Aortic smooth muscle cell (primary cell): ENCODE results near the gene PRKCG. TPM values are rescaled to one million over a fixed set of nuclear protein-coding genes. Genes with fewer than 3 reads are reported as not detected.

Source experiments
- total RNA-seq: library from RNA; depleted of rRNA; stranded (reverse); fragments of >200 nt; gene quantifications from 2 replicates; pipeline ENCODE4 v1.2.3, GENCODE V29; 2014

The PRKCG gene
- total RNA-seq: 0.19 and 0.26 TPM in 2 replicates

GRCh38 chr19:53881482-53882390 is at the start of gene PRKCG:
PRKCG (plus strand) TSS chr19:53882197; CDS start chr19:53882495, 298 bp downstream.

GRCh38 chr19:53867225-53868090 is 14.5 kb upstream of the PRKCG start, which contains the start of gene MYADM:
MYADM (plus strand) TSS chr19:53867883; CDS start chr19:53873530, 5,647 bp downstream.

DNA sequence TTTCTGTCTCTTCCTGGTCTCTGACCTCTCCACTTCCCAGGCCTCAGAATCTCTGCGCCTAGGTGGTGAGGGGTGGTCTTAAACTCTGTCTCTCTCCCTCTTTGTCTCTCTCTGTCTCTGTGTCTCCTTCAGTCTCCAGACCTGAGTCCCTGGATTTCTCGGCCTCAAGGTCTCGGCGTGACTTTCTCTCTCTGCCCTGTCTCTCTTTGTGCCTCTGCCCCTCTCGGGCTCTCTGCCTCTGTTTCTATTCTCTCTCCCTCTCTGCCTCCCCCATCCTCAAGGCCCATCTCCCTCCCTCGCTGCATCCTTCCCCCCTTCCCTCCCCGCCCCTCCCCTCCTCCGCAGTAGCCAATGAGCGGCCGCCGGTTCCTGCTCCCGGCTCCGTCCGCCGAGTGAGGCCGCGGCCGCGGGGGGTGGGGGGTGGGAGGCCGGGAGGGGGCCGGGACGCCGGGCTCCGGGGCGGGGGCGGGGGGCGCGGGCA is 27.0 kb downstream of the PRKCG start, which contains the start of gene CACNG7:
TSS of gene CACNG7 (plus strand) at position 344 of the 481 bp plus-strand sequence. CDS start 3,554 bp downstream, outside the sequence.

Other genes starting within 250 kb of the PRKCG start
- under 0.01 TPM in 1 of 2 replicates, not detected in the other for gene NLRP12, start 57.9 kb upstream of the PRKCG start, total RNA-seq
- gene MYADM, start 14.3 kb upstream of the PRKCG start, total RNA-seq: 8.6 and 16.4 TPM in 2 replicates
- 0.13 and 0.75 TPM in 2 replicates for gene CACNG7, start 27.1 kb downstream of the PRKCG start, total RNA-seq
- 0.12 and 0.26 TPM in 2 replicates for gene CACNG8, start 80.7 kb downstream of the PRKCG start, total RNA-seq
- gene CACNG6, start 109.4 kb downstream of the PRKCG start, total RNA-seq: 0.37 and 0.53 TPM in 2 replicates
- not detected in 2 replicates for gene VSTM1, start 181.7 kb downstream of the PRKCG start, total RNA-seq
- not detected in 2 replicates for gene TARM1, start 199.2 kb downstream of the PRKCG start, total RNA-seq
- 0.06 and 0.13 TPM in 2 replicates for gene OSCAR, start 218.6 kb downstream of the PRKCG start, total RNA-seq
- 19.5 and 23.3 TPM in 2 replicates for gene NDUFA3, start 220.7 kb downstream of the PRKCG start, total RNA-seq
- 20.6 and 26.0 TPM in 2 replicates for gene TFPT, start 233.5 kb downstream of the PRKCG start, total RNA-seq
- gene PRPF31, start 233.6 kb downstream of the PRKCG start, total RNA-seq: 54.7 and 58.1 TPM in 2 replicates